GM19025 (cell line): ENCODE results near the gene SPATC1L.

Experiments used
- ATAC-seq: cut with Tn5 transposase; IDR thresholded peaks from one replicate; pipeline ENCODE4 v1.9.1; 2021; ENCODE audit warnings: mild to moderate bottlenecking, low read depth, moderate library complexity; ENCODE audit not compliant: unreplicated experiment

Gene SPATC1L

DNA sequence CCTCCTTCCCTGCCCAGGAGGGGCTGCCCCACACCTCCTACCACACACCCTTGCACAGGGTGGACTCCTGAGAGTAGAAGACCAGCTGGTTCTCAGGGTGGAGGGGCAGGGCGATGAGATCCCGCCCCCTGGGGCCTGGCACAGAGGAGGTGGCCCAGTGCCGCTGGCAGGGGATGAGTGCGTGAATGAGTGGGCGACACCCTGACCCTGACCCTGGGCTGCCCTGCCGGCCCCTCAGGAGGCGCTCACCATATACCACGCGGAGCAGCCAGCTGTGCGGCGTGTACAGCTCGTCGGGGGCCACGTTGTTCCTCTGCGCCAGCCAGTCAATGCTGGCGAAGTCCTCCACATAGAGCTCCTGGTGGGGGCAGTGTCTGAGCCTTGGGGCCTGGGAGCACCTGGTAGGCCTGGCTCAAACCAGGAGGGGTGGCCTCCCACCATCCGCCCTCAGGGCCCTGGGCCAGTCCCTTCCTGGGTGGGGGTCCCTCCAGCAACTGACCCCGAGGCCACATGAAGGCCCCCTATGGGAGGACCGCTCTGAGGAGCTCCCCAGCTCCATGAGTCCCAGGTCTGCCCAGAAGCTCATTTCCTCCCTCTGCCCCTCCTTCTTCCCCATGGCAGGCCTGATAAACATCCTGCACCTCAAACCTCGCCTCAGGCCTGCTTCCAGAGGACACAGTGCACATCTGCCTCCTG, 31.3 kb upstream of the SPATC1L start:
- ATAC-seq = no peak

GRCh38 chr21:46214478-46215340, 30.4 kb upstream of the SPATC1L start:
- no peak for ATAC-seq

DNA sequence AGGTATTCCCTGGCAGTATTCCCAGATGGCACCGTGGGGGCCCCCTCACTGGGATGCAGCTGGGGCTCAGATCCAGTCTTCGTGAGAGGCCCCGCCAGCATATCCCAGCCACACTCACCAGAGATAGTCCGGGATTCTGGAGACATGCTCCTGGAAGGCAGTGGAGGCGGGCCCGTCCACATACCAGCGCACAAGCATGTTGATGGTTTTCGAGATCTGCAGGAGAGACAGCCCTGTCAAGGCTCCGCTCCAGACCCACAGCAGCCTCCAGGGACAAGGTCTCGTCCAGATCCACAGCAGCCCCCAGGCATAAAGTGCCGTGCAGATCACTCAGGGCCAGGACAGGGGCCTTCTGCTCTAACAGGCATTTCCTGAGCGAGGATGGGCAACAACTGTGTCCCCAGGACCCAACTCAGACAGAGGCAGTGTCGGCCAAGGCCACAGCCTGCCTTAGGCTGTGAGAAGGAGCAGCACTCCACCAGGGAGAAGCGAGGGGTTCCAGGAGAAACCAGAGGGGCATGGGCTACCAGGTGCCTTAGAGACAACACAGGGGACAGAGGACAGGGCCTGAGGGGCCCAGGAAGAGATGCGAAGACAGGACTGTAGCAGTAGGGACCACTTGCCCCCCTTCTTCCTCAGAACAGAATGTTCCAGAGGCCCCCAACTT, 29.5 kb upstream of the SPATC1L start:
- ATAC-seq = no peak

GRCh38 chr21:46212721-46213484, 28.6 kb upstream of the SPATC1L start:
- no peak for ATAC-seq

- ATAC-seq = no peak
Observed at GRCh38 chr21:46211786-46212720, 27.8 kb upstream of the SPATC1L start.

DNA sequence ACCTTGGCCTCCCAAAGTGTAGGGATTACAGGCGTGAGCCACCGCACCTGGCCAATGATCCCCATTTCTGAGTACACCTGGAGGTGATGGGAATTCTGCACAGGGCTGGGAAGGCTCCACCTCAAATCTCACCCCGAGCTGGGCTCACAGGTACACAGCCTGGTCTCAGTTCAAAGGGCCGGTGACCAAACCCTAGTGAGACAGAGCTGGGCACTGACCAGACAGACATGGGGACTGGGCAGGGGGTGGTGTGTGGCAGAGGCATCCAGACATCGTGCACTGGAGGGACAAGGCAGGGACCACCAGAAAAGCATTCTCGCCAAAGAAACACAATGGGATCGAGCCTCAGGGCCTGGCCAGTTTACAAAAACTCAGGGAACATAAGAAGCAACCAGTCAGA, 27.1 kb upstream of the SPATC1L start:
- ATAC-seq = no peak

DNA sequence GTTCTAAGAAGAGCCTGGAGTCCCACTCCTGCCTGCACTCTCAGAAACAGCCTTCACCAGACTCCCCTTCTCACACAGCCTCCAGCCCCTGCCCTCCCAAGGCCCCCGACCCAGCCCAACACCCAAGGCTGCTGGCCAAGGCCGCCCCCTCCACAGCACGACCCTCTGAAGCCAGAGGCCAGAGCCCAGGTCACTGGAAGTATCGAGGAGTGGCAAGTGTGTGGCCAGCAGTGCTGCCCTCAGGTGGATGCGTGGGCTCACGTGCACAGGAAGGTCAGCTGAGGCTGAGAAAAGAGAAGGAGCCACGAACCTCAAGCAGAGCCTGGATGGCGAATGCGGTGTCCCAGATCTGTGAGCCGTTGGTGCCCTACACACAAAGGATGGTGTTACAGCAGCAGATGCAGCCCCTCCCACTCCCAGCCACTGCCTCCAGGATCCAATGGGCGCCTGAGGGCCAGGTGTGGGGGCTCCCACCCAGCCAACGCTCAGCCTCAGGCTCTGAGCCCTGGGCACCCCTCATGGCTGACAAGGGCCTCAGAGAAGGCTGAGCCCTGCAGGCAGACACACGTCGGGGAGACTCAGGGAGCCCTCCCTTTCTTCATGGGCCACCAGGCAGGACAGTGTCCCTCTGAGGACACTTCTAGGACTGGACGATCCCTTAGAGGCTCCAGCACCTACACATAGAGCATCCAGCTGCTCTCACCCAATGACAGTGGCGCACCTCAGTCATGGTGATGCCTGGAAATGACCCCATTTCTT, 26.3 kb upstream of the SPATC1L start:
- ATAC-seq = no peak

DNA sequence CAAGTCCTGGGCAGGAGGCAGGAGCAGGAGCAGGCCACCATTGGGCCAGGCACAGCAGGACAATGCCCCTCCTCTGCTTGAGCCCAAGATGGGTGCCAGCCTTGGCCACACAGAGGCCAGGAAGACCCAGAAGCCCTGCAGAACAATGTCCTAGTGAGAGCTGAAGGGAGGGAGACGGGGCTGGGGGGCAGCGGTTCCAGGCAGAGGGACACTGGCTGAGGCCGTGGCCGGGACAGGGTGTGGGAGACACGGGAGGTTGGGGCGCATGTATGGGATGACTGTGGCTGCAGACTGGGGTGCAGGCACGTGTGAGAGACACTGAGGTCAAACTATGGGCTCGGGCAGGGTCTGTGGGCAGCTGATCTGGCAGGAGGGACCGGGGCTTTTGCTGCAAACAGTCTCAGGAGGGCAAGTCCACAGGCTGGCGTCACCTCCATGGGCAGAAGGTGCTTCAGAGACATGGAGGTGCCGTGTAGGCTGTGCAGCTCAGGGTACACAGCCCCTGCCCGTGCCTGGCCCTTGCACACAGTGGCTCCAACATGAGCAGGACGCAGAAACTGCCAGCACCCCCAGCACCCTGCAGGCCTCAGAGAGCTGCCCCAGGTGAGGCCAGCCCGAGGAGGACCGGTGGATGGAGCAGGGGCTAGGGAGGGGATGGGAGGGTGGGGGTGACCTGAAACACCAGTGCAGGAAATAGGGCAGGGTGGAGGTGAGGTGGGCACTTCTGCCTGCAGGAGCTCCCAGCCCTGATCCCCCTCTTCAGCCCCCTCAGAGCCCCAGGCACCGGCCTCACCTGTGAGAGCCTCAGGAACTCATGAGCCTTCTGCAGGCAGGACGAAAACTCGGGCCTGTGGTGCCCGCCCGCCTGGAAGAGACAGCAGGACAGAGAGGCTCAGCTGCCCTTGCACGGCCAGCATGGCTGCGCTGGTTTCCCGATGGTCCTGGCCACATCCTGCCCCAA, 24.8 kb upstream of the SPATC1L start:
- ATAC-seq = no peak

- no peak for ATAC-seq
Observed at GRCh38 chr21:46207920-46208591, 23.8 kb upstream of the SPATC1L start.

DNA sequence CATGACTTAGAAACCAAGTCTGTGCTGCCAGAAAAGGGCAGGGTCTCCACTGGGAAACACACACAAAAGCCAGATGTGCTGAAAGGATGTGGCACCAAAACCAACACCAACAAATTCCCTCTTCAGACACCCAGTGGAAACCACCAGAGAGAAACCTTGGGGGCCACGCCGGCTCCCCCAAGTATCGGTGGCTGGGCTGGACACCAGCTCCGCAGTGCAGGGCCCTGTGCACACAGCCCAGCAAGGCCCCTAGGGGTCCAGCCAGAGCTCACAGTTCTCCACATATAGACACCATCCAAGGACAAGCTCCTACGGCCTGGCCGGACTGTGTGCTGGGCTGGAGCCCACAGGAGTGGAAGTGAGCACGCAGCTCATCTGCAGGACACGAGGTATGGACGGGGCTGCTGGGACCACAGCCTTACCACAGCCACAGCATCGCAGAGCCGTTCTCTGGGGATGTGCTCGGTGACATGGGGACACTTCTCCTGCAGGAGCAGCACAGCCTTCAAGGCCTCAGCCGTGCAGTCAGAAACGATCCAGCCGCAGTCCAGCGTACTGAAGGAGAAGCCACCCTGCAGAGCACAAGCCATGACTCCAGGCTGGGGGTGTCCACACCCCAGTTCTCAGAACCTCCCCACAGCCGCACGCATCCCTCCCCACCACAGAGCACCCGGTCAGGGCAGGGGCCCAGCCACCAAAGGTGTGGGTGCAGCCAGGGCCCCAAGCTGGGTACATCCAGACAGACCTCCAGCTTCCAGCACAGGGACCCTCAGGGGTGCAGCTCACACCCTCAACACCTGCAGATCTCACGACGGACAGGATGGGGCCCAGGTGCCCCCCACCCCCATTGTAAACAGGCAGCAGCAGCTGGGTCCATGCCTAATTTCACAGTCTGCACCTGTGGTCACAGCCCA, 23.0 kb upstream of the SPATC1L start:
- ATAC-seq = no peak

GRCh38 chr21:46206163-46207005, 22.1 kb upstream of the SPATC1L start:
- ATAC-seq = no peak

DNA sequence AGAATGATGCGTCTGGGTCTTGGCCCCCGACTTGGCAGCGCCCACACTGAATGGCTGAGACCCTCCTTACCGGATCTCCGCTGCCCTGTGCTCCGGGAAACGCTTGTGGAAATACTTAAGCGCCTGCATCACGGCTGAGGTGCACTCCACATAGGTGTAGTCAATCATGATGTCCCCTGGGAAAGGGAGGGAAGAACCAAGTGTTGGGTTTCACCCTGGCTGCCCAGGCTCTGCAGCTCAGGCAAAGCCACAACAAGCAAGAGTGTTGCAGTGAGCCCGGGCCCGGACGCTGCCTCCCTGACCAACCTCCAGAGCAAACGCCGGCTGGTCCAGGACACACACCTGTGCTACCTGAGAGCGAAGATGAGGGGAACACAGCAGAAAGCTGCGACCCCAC, 21.5 kb upstream of the SPATC1L start:
- no peak for ATAC-seq

- no peak for ATAC-seq
Observed at GRCh38 chr21:46205166-46205565, 20.9 kb upstream of the SPATC1L start.

DNA sequence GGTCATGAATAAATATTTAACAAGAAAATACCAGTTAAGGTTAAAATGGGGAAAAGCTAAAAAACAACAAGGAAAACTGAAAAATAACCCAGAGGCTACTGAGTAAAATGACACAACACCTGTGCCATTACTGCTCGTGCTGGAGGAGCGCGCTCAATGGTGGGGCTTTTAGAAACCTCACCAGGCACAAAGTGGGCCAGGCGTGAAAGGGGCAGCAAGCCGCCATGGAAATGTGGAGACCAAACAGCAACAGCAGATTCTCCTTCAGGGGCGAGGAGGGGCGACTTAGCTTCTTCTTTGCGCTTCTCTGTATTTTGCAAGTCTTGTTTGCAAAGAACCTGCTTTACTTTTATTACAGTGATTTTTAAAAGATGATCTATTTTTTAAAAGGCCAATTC, 18.9 kb upstream of the SPATC1L start:
- ATAC-seq = no peak

DNA sequence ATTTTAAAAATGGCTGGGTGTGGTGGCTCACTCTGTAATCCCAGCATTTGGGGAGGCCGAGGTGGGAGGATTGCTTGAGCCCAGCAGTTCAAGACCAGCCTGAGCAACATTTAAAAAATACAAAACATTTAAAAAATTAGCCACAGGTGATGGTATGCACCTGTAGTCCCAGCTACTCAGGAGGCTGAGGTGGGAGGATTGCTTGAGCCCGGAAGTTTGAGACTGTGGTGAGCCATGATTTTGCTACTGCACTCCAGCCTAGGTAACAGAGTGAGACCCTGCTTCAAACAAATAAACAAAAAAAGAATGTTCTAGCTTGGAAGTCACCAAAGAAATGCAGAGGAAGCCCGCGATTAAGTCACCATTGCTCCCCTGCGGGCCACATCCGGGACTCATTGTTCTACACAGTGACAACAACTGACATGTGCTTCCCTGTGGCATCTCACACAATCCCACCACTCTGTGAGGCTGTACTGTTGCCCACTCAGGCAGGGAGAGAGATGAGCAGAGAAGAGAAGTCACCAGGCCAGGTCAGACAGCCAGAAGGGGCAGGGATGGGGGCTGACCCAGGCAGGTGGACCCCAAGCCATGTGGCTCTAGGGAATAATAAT, 18.4 kb upstream of the SPATC1L start:
- no peak for ATAC-seq
